Ureter (tissue), 1 donor: ENCODE data around the gene KPNA6. TPM values are rescaled to one million over a fixed set of nuclear protein-coding genes. Genes with fewer than 3 reads are reported as not detected.
"Not testable (repeated sequence)": the region's sequence is repeated elsewhere in the genome, so short reads cannot be mapped to it uniquely, and the experiment has no call there.

Experiments
- DNase-seq: peaks from one replicate; pipeline ENCODE4 v3.0.0-alpha.2; 2020; ENCODE audit warnings: low spot score
- total RNA-seq: library from RNA; stranded (reverse); gene quantifications from one replicate; pipeline ENCODE4 v1.2.4, GENCODE V29; 2023
- donor health status: DM: yes; HTN: yes; CAD: no.

The KPNA6 gene
- 63.5 TPM for total RNA-seq

- DNase-seq: peak; percentile 92
Observed at GRCh38 chr1:32107742-32108661, at the start of gene KPNA6. KPNA6 (plus strand) TSS chr1:32108056; CDS start chr1:32108131, 75 bp downstream.

- no peak for DNase-seq
Observed at GRCh38 chr1:32060914-32061313, 46.9 kb upstream of the KPNA6 start.

- DNase-seq: no peak
Observed at GRCh38 chr1:32062867-32063230, 45.0 kb upstream of the KPNA6 start.

GRCh38 chr1:32063261-32063681, 44.6 kb upstream of the KPNA6 start:
- no peak for DNase-seq

GRCh38 chr1:32065613-32066488, 42.0 kb upstream of the KPNA6 start:
- not testable (repeated sequence) for DNase-seq

- peak; percentile 88 for DNase-seq
Observed at GRCh38 chr1:32066489-32066873, 41.4 kb upstream of the KPNA6 start.

GRCh38 chr1:32068957-32069588, 38.8 kb upstream of the KPNA6 start:
- DNase-seq: no peak

- no peak for DNase-seq
Observed at GRCh38 chr1:32071758-32072621, 35.9 kb upstream of the KPNA6 start.

GRCh38 chr1:32072622-32073298, 35.1 kb upstream of the KPNA6 start, which contains the start of gene TMEM39B:
TMEM39B (plus strand) TSS chr1:32072939; CDS start chr1:32073048, 109 bp downstream.
- peak; percentile 94 for DNase-seq

- DNase-seq: no peak
Observed at GRCh38 chr1:32073299-32074229, 34.3 kb upstream of the KPNA6 start.

GRCh38 chr1:32074841-32075240, 33.0 kb upstream of the KPNA6 start:
- no peak for DNase-seq

- DNase-seq: no peak
Observed at GRCh38 chr1:32077451-32077850, 30.4 kb upstream of the KPNA6 start.

GRCh38 chr1:32082022-32082421, 25.8 kb upstream of the KPNA6 start:
- DNase-seq: no peak

- not testable (repeated sequence) for DNase-seq
Observed at GRCh38 chr1:32086381-32086780, 21.5 kb upstream of the KPNA6 start.

GRCh38 chr1:32091176-32091575, 16.7 kb upstream of the KPNA6 start:
- no peak for DNase-seq

GRCh38 chr1:32091591-32091990, 16.3 kb upstream of the KPNA6 start:
- no peak for DNase-seq

GRCh38 chr1:32094746-32095521, 12.9 kb upstream of the KPNA6 start:
- no peak for DNase-seq

GRCh38 chr1:32099426-32099825, 8.4 kb upstream of the KPNA6 start:
- no peak for DNase-seq
